AG09309 (cell line): ENCODE measurements around the gene IGFL3.
A peak's percentile ranks its signal among the peaks of the same experiment; 100 is the strongest.
"Not testable (repeated sequence)": the region's sequence is repeated elsewhere in the genome, so short reads cannot be mapped to it uniquely, and the experiment has no call there.

ENCODE experiments used
- DNase-seq: peaks from one replicate; pipeline ENCODE4 v3.0.0-alpha.2; 2010; ENCODE audit warnings: low read depth
- H3K4me3 ChIP-seq: 2 replicates; pipeline ENCODE4 v1.5.1; 2011; ENCODE audit warnings: mild to moderate bottlenecking, low read depth, low read length, moderate library complexity; ENCODE audit not compliant: control insufficient read depth
- TF ChIP-seq, protein P1 (sequence below): IDR thresholded peaks from 2 replicates; pipeline ENCODE4 v1.5.1; 2011; ENCODE audit warnings: mild to moderate bottlenecking, low read depth, low read length, inconsistent platforms; ENCODE audit not compliant: insufficient read depth, control insufficient read depth; ENCODE audit errors: missing control alignments

The IGFL3 gene

GRCh38 chr19:46080561-46080960 is 43.9 kb downstream of the IGFL3 start:
- no peak overlapping the region for H3K4me3 ChIP-seq
- DNase-seq = peak; percentile 59
- TF ChIP-seq, protein P1, sequence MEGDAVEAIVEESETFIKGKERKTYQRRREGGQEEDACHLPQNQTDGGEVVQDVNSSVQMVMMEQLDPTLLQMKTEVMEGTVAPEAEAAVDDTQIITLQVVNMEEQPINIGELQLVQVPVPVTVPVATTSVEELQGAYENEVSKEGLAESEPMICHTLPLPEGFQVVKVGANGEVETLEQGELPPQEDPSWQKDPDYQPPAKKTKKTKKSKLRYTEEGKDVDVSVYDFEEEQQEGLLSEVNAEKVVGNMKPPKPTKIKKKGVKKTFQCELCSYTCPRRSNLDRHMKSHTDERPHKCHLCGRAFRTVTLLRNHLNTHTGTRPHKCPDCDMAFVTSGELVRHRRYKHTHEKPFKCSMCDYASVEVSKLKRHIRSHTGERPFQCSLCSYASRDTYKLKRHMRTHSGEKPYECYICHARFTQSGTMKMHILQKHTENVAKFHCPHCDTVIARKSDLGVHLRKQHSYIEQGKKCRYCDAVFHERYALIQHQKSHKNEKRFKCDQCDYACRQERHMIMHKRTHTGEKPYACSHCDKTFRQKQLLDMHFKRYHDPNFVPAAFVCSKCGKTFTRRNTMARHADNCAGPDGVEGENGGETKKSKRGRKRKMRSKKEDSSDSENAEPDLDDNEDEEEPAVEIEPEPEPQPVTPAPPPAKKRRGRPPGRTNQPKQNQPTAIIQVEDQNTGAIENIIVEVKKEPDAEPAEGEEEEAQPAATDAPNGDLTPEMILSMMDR = no peak

GRCh38 chr19:46079576-46079975 is 44.9 kb downstream of the IGFL3 start:
- DNase-seq = no peak
- H3K4me3 ChIP-seq = no peak overlapping the region
- TF ChIP-seq, protein P1 = no peak

DNA sequence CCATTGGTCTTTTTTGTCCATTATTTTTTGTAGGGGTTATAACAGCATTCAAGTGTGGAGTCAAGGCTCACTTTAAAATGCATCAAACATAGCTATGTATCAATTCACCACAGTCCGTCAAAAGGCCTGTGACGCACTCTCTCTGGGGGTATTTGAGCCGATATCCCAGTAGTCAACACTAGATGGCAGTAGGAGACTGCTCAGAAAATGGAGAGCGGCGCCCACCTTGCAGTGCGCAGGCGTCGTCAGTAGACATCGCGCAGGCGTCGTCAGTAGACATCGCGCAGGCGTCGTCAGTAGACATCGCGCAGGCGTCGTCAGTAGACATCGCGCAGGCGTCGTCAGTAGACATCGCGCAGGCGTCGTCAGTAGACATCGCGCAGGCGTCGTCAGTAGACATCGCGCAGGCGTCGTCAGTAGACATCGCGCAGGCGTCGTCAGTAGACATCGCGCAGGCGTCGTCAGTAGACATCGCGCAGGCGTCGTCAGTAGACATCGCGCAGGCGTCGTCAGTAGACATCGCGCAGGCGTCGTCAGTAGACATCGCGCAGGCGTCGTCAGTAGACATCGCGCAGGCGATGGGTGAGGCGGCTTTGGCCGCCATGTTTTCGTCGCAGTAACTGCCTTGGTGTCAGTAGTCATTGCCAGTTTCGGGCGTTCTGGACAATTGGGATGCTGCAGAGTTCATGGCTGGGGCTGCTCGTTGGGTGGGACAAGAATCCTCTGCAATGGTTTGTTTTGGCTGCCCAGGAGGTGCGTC is 45.7 kb downstream of the IGFL3 start:
- not testable (repeated sequence) for H3K4me3 ChIP-seq, DNase-seq
- TF ChIP-seq, protein P1 = peak; percentile 67

DNA sequence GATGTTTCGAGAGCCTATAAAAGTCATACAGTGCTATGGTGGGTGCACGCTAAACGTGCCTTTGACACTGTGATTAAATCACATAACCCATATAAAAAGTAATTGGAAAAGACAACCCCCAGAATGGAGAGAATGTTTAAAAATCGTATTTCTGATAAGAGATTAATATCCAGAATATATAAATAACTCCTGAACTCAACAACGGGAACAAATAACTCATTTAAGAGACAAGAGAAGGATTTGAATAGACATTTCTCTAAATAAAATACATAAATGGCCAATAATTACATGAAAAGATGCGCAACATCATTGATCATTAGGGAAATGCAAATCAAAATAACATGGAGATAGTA is 46.7 kb downstream of the IGFL3 start:
- H3K4me3 ChIP-seq = no peak overlapping the region
- DNase-seq = no peak
- TF ChIP-seq, protein P1 = no peak

- peak; percentile 32 for DNase-seq
- TF ChIP-seq, protein P1 = peak; percentile 100
- H3K4me3 ChIP-seq = no peak overlapping the region
Measured at GRCh38 chr19:46076951-46077814, 47.3 kb downstream of the IGFL3 start.

GRCh38 chr19:46076031-46076880 is 48.2 kb downstream of the IGFL3 start:
- H3K4me3 ChIP-seq = no peak overlapping the region
- TF ChIP-seq, protein P1 = peak; percentile 7
- no peak for DNase-seq
